ENCODE measurements around the gene BARHL1.
"Not testable (repeated sequence)": the region's sequence is repeated elsewhere in the genome, so short reads cannot be mapped to it uniquely, and the experiment has no call there.

BARHL1 gene

DNA sequence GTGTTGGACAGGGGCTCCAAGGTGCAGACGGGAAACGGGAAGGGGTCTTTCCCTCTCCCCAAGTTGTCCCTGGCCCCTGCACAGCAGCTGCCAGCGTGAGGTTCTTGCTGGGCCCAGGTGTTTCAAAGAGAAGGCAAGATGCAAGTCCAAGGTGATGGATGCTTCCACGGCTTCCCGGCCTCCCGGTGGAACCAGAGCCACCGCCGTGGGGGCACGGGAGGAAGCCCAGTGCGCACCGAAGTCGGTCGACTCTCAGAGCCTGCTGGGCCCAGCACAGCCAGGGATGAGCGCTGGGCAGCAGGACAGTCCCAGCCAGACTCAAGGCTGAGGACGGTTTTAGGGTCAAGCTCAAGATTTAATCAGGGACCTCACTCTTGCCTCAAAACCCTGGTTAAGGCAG lies 25.2 kb upstream of the BARHL1 start:
- DNase-seq, result no peak

DNA sequence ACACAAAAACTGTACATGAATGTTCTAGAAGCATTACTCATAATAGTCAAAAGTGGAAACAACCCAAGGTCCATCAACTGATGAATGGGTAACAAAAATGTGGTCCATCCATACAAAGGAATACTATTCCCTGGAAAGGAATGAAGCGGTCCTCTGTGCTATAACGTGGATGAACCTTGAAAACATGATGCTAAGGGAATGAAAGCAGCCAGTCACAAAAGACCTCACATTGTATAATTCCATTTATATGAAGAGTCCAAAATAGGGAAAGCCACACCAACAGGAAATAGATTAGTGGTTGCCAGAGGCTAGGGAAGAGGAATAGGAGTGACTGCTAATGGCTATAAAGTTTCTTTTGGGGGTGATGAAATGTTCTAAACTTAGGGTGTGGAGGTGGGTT lies 22.7 kb upstream of the BARHL1 start:
- DNase-seq, result no peak

DNA sequence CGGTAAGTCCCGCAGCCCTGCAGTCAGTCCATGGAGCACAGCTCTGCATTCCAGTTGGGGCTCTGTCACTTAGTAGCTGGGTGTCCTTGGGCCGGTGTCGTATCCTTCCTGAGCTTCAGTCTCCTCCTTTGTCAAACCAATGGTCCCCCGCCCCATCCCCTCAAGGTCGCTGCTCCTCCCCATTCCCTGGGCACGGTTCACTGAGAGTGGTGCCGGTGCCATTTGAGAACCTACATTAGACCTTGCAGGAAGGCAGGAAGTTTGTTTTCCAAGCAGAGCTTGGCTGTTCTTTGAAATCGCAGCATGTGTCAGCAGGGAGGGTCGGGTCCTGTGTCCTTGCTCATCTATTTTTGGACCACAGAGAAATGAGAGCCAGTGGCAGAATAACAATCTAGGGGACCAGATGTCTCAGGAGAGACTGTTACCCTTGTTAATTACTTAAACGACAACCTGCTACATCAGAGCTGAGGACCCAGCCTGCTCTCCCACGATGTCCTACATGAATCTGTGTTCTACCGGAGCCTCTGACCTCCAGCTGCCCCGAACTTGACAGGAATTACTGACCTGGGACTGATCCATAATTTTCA lies 21.7 kb upstream of the BARHL1 start:
- no peak for DNase-seq

DNA sequence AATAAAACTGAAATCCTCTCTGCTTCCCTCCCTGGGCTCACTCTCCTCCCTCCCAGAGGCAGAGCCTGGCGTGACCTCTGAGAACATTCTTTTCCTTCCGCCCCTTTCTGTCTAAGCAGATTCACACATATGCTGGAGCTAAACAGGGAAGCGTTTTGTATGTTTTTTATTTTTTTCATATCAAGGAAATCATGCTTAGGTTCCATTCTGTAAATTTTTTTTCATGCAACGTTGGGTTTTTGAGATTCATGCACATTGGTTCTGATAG lies 20.2 kb upstream of the BARHL1 start:
- DNase-seq, result no peak

DNA sequence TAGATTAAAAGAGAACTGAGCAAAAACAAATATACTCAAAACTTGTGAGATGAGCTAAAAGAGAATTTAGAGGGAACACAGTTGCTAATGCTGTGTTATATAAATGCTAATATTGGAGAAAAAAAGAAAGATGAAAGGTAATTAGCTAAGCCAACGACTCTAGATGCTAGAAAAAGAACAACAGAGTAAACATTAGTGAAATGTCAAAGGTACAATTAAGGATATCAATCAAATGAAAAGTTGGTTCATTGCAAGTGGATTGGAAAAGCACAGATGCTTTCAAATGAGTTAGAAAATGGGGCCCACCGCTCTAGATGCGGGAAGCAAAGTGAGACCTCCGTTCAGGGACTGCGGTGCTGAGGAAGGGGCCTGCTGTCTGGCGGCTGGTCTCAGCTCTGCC lies 17.9 kb upstream of the BARHL1 start:
- no peak for DNase-seq

DNA sequence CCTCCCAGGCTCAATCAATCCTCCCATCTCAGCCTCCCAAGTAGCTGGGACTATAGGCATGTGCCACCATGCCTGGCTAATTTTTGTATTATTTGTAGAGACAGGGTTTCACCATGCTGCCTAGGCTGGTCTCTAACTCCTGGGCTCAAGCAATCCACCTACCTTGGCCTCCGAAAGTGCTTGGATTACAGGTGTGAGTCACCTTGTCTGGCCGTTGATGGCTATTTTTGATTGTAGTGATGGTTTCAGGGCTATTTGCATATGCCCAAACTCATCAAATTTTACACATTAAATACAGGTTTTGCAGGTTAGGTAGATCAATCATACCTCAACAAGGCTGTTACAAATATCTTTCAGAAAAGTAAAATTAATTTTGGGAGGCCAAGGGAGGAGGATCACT lies 13.6 kb upstream of the BARHL1 start:
- DNase-seq, result not testable (repeated sequence)

DNA sequence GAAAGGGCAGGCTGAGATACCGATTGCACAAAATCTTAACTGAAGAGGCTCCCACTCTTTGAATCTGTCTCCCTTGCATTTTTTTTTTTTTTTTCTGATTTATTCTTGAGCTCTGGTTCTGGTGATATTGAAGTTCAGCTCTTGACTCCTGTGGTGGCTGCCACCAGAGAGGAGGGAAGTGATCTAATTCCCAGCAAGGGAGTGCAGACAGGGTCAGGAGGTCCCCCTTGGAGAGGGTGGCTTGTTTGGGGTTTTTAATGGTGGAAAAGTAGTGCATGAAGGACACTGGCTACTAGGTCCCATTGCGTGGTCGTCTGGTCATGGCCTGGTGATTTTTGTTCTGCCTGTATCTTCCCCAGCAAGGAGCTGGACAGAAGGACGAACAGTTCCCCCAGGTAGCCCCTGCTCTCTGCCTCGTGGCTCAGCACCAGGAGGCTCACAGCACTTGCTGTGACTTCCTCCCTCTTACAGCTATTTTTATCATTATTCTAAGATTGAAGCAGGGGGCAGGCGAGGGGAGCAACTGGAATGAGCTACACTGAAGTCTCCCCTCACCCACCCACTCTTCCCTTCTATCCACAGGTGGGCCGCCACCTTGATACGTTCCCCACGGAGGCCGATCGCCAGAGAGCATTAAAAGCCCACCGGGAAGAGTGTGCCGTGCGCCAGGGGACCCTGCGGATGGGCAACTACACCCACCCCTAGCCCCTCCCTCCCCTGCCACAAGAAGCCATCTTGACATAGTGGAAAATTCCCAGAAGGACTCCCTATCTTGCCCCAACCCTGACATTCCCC lies 10.4 kb upstream of the BARHL1 start:
- DNase-seq, result no peak

DNA sequence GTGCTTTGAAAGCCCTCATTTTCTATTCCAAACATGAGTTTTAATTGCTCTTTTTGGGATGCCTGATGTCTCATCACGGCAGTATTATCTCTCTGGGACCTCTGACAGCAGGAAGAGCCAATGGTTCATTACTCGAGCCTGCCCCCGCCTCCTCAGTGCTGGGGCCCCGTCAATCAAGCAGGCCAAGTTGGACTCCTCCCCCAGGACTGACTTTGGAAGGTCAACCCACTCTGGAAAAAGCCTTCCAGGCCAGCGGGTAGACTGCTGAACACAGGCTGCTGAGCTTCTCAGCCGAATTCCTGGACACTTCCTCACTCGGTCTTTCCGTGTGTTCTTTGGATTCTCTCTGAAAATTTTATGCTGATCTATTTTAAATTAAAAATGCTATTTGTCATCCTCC lies 9.5 kb upstream of the BARHL1 start:
- DNase-seq, result no peak

DNA sequence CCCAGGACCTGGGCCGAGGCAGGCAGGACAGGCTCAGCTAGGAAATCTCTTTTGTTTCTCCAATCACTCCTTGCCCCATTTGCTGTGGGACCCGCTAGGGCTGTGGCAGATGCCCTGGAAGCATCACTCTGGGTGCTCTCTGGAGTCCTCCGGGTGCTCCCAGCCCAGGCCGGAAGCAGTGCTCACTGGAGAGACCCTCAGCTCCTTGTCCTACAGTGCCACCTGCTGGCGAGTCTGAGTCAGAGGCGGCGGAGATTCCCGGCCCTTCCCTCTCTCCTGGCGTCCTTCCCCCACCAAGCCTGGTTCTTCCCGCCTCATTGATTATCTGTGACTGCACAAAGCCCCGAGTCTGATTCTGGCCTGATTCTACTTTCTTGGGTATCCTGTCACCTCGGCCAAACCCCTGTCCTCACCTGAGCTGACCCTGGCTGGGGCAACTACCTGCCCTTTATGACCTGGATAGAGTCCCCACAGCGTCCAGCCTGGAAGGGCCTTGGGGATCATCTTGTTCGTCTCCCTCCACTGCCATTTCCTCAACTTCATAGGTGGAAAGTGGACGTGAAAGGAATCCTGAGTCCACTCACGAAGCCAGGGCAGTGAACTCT lies 7.3 kb upstream of the BARHL1 start:
- peak; percentile 62 for DNase-seq

DNA sequence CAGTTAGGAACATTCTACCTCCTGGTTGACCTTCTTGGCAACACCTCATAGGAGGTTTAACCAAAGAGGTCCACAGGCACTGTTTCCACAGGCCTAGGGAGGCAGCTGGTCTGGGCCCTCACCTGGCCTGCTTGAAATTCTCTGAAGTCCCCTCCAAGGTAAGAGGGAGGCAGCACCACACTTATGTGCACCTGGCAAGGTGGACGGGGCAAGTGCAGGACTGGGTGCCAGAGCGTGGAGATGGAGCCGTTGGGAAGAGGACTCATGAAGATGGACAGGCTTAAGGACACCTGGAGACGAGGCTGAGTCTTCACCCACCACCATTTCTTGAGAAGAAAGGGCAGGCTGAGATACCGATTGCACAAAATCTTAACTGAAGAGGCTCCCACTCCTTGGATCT lies 6.6 kb upstream of the BARHL1 start:
- DNase-seq, result no peak

DNA sequence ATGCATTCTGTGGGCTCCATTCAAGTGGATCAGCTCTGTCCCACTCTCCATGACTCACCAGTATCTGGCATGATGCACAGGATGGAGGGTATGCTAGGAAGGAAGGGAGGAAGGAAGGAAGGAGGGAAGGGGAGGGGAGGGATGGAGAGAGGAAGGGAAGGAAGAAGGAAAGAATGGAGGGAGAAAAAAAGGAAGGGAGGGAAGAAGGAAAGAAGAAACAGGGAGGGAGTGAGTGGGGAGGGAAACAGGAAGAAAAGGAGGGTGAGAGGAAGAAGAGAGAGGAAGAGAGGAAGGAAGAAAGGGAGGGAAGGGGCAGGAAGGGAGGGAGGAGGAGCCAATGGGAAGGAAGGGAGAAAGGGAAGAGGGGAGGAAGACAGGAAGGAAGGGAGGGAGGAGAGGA lies 5.3 kb upstream of the BARHL1 start:
- no peak for DNase-seq

DNA sequence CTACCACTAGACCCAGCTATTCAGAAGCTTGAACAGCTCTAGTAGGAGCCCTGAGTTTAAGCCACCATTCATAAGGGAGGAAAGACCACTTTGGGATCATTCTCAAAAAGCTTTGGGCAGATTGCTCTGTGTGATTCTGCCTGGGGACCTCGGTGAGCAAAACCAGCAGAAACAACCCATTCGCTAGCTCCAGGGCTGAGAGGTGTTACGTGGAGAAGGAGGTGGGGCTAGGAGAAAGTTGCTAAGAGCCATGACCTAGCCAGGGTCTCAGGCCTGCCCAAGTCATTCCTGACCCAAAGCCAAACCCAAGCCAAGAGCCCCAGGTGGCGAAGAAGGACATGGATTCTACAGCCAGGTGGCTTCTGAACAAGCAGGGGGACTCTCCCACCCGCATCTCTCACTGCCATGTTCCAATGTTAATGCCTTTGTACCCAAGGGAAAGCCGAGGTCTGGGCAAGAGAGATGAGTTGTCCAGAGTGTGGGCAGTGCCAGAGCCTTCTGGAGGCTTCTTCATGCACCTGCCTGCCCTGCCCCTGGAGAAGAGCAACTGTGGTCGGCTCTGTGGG lies 4.0 kb upstream of the BARHL1 start:
- no peak for DNase-seq

DNA sequence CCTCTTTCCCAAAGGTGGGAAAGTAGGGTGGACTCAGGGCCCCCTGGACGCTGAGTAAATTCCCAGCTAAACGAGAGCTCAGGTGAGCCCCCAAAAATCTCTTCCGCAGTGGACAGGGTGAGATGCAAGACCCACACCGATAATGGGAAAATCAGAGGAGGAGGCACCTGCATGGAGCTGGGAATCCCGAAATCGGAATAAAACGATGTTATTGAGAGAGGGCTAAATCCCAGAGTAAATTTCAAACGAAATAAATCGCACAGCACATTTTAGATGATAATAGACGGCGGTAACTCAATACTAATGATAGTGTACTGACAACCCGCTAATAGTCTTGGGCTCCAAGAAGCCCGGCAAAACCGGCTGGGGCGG lies 3.0 kb upstream of the BARHL1 start:
- DNase-seq, result no peak

DNA sequence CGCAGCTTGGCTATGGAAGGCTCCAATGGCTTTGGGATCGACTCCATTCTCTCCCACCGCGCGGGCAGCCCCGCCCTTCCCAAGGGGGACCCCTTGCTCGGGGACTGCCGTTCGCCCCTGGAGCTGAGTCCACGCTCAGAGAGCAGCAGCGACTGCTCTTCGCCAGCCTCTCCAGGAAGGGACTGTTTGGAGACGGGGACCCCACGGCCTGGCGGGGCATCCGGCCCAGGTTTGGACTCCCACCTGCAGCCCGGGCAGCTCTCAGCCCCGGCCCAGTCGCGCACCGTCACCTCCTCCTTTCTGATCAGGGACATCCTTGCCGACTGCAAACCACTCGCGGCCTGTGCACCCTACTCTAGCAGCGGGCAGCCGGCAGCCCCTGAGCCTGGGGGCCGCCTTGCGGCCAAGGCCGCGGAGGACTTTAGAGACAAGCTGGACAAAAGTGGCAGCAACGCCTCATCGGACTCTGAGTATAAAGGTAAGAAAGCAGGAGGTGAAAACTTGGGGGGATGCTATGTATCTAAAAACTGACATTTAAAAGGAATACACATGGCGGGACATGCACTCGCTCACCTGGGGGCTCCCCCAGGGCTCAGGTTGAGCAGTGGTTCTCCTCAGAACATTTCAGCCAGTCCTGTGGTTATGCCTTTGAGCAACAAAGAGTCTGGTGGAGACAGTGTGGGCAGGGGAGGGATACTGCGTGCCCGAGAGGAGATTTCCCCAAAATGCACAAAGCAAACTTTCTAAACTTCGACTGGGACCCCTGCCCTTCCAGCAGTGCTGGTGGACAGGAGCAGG lies 579 bp downstream of the BARHL1 start:
- no peak for DNase-seq

DNA sequence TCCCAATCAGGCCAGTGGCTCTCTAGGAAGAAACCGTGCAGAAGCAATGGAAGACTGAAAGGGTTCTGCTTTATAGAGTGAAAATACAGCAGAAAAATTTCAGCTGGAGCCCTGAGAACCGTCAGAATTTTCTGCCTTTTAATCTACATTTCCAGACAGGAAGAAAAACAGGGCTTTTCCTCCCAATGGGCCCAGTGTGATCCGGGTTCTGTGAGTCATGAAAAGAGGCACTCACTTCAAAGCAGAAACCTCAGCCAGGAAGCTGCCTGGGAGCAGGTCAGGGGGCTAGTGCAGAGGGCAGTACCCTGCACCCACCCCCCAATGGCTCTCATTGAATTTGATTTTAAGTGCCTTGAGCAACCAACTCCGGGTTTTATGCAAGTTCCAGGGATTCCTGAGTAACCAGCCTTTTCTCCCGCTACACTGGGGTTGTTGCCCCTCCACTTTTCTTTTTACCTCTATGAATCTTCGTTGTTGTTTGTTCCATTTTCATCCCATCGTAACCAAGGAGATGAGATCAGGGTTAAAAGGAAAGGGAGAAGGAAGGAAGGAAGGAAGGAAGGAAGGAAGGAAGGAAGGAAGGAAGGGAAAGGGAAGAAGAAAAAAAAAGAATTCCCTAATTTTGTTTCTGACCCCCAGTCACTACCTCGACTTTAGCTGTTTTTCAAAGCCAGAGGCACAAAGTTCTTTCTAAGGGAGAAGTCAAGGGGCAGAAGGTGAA lies 1.3 kb downstream of the BARHL1 start:
- no peak for DNase-seq

DNA sequence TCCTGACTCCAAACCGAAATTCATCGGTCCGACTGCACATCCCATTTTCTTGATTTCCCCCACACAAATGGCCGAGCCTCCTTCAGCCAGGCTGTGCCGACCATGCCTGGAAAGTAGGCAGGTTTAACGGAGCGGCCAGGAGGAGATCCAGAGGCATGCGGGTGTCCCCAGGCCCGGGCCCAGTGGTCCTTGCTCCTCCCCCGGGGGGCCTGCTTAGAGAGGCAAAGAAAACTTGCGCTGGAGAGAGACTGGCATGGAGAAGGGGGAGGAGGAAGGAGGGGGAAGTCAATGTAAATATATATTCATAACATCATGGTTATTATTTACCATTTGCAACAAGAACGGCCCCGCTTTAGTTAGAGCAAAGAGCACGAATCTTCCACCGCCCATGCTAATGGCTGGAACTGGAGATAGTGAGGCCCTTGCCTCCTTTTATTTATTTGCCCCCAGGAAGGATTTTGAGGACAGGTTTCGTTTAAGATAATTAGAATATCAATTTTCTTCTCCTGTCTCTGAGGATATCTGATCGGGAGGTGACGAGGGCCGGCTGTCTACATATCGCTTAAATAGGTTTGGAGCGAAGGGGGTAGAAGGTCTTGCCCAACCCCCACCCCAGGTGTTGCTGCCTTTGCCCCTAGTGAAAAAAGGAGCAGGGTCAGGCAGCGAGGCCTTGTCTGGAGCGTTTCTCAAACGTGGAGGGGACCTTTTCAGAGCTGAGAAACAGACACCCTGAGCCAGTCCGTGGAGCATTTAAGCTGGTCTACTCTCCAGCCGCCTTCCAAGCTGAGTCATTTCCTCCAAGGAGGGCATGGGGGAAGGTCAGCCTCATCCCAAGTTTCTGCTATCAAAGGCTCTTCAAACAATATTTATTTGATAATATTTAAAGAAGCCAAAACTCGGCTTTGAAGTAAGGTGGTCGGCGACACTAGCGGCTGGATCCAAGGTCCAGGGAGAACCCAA lies 2.5 kb downstream of the BARHL1 start:
- DNase-seq, result no peak

DNA sequence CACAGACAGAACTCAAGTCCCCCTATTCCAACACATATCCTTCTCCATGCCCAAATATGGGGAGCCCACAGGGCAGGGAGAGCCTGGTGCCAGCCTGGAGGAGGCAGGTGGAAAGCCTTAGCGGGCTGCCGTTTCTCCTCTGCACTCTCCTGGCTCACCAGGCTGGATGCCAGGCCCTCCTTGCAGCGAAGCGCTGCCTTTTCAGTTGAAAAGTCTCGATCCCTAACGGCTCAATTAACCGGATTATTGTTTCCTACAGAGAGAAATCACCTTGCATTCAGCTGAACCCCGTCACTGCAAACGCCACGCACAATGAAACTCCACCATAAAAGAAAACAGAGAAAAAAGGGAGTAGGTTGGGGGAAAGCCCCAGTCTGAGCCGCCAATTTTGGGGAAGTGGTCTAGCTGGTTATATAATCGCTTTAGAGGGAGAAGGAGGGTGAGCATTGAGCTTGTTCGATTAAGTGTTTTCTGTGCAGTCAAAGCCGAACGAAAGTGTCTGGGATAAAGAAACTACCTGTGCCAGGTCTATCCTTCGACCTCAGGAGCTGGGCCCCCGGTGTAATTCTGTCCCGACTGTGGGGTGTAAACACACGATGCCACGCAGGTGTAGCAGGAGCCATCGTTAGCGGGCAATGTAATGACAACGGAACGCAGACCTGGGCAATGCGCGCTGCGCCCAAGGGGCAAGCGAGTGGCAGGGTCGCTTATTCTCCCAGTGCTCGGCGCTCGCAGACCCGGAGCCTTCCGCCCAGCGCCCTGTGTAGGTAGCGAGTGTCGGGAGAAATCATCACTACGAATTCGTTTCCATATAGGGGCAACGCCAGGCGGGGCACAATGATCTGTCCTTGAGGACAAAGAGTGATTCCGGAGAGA lies 3.8 kb downstream of the BARHL1 start:
- DNase-seq, result peak; percentile 26

DNA sequence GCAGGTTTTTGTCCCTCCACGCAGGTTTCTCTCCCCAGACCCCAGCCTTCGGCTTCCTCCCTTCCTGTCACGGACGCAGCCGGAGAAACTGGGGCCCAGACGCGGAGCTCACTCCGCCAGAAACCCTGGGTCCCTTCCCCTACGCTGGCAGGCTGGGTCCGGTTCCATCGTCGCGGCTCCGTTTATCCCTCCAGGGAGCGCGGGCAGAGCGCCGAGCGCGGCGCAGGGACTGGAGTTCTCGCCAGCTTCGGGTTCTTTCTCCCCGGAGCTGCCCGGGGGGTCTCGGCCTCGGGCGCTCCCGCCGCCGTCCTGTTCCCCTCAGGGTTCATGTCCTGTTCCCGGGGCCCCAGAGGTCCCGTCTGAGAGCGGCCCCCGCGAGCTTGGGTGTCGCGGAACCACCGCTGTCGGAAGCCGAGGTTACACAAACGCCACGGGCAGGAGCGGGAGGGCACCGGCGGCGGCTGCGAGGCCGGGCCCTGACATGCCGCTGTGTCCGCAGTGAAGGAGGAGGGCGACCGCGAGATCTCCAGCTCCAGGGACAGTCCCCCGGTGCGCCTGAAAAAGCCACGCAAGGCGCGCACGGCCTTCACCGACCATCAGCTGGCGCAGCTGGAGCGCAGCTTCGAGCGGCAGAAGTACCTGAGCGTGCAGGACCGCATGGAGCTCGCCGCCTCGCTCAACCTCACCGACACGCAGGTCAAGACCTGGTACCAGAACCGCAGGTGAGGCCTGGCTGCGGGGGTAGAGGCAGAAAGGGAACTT lies 4.6 kb downstream of the BARHL1 start:
- DNase-seq, result peak; percentile 20

DNA sequence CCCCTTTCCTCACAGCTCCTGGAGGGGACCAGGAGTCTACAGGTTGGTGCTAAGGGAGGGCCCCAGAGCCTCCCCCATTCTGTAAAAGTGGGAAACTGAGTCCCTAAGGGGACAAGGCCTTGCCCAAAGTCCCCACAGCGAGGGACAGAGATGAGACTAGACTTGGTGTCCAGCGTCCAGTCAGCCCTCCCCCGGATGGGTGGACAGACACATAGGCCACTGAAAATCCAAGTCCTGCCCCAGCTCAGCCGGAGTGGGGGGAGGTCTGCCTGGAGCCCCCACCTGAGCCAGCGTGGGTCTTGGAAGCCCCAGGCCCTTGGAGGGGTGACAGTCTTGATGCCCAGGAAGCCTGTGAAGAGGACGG lies 5.2 kb downstream of the BARHL1 start:
- DNase-seq, result no peak

DNA sequence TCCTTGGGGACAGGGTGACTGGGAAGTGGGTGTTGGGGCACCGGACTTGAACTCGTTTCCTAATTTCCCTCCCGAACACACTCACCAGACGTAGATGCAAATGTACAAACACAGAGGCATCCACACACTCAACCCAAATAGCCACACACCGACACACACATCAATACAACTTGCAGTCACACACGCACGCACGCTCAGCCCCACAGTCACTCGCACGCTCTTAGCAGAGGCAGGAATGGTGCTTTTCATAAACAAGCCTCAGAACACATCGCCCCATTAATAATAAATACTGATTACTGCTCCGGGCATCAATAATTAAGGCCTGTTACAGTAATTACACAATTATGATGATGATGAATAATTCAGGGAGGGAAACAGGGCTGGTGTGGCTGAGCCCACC lies 5.7 kb downstream of the BARHL1 start:
- no peak for DNase-seq
